ENCODE measurements around the gene EID3.

Gene EID3

DNA sequence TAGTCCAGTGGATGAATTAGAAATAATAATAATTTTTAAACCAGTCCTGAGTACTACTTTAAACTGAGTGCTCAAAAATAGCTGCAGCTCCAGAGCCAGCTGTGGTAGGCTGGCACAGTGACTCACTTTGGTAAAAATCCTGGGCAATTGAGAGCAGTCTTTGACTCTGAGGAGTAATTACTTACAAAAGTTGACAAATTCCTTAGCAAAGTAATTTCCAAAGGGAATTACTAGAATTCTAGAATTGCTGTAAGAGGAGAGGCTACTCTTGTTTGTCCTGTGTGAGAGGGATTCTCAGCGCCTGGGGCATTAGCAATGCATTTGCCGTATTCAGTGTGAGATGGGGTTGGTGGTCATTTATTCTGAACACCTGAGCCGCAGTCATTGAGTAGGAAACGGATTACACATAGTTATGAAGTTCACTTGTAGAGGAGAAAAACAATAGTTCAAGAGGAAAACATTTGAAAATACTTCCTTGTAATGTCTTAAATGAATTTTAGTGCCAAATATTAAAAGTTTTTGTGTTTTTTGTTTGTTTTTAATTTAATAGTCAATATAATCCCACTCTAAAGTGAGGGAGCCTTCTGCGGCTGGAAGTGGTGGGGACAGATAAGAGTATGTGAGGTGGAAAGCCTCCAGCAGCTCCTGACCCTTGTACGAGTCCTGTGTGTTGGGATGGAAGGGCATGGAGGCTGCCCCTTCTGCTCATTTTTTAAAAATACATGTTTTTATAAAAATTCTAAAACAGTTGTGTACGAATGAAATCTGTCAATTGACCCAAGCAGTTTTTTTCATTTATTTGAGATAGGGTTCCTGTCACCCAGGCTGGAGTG, 41.9 kb downstream of the EID3 start:
- H3K4me1 ChIP-seq, result no peaks in the 10 kb centered on the region
- peaks cover 100% of the 10 kb centered on the region for H3K36me3 ChIP-seq
- no peak overlapping the region for H3K4me2 ChIP-seq
- H3K27me3 ChIP-seq, result no peaks in the 10 kb centered on the region
- no peak overlapping the region for H3K4me3 ChIP-seq
- no peak for TF ChIP-seq Cebpa-rat (IDR thresholded peaks at IDR 0.05)
- H3K9me3 ChIP-seq, result no peaks in the 10 kb centered on the region
- H3K27ac ChIP-seq, result no peak overlapping the region
- no peak overlapping the region for H3K9ac ChIP-seq
- H4K20me1 ChIP-seq, result peaks cover 87% of the 10 kb centered on the region

DNA sequence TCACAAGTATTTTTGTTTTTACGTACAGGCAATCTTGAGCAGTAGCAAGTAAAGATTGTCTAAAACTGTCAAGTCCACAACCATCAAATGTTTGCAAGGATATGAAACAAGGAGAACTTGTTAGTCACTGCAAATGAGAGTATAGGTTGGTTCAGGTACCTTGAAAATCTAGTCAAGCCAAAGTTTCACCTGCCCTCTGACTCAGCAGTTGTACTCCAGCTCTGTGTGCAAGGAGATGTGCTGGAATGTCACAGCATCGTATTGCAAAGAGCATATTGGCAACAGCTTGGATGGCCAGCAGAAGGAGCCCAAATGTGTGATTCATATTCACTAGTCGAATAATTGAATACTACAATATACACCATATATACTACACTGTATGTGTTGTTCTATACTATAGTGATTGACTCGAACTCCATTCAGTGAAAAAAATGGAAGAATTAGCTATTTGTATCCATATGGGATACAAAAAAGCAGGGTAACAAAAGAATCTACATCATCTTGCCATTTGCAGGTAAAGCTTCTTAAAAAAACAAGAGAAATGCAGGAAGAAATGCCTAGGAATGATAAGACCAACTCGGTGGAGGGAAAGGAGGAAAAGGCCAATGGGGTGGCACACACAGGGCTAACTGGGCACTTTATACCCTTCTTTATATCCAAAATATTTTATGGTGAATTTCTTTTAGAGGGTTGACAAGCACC, 44.0 kb downstream of the EID3 start:
- no peaks in the 10 kb centered on the region for H3K4me1 ChIP-seq
- H3K36me3 ChIP-seq, result peaks cover 100% of the 10 kb centered on the region
- no peak overlapping the region for H3K27ac ChIP-seq
- no peaks in the 10 kb centered on the region for H3K9me3 ChIP-seq
- H4K20me1 ChIP-seq, result peaks cover 89% of the 10 kb centered on the region
- no peak for TF ChIP-seq Cebpa-rat (IDR thresholded peaks at IDR 0.05)
- H3K27me3 ChIP-seq, result no peaks in the 10 kb centered on the region
- no peak overlapping the region for H3K4me2 ChIP-seq
- H3K4me3 ChIP-seq, result no peak overlapping the region
- H3K9ac ChIP-seq, result no peak overlapping the region

DNA sequence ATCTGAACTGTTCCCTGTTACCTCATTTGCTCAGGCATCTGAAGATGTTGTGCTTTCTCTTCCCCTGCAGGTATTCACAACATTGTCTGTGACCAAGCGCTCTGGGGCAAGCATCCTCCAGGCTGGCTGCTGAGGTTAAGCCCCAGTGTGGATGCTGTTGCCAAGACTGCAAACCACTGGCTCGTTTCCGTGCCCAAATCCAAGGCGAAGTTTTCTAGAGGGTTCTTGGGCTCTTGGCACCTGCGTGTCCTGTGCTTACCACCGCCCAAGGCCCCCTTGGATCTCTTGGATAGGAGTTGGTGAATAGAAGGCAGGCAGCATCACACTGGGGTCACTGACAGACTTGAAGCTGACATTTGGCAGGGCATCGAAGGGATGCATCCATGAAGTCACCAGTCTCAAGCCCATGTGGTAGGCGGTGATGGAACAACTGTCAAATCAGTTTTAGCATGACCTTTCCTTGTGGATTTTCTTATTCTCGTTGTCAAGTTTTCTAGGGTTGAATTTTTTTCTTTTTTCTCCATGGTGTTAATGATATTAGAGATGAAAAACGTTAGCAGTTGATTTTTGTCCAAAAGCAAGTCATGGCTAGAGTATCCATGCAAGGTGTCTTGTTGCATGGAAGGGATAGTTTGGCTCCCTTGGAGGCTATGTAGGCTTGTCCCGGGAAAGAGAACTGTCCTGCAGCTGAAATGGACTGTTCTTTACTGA, 44.9 kb downstream of the EID3 start:
- H3K9ac ChIP-seq, result no peak overlapping the region
- H3K27me3 ChIP-seq, result no peaks in the 10 kb centered on the region
- H3K4me2 ChIP-seq, result no peak overlapping the region
- H3K36me3 ChIP-seq, result peaks cover 99% of the 10 kb centered on the region
- H3K4me3 ChIP-seq, result no peak overlapping the region
- no peaks in the 10 kb centered on the region for H3K4me1 ChIP-seq
- no peak for TF ChIP-seq Cebpa-rat (IDR thresholded peaks at IDR 0.05)
- peaks cover 80% of the 10 kb centered on the region for H4K20me1 ChIP-seq
- H3K27ac ChIP-seq, result no peak overlapping the region
- H3K9me3 ChIP-seq, result no peaks in the 10 kb centered on the region

DNA sequence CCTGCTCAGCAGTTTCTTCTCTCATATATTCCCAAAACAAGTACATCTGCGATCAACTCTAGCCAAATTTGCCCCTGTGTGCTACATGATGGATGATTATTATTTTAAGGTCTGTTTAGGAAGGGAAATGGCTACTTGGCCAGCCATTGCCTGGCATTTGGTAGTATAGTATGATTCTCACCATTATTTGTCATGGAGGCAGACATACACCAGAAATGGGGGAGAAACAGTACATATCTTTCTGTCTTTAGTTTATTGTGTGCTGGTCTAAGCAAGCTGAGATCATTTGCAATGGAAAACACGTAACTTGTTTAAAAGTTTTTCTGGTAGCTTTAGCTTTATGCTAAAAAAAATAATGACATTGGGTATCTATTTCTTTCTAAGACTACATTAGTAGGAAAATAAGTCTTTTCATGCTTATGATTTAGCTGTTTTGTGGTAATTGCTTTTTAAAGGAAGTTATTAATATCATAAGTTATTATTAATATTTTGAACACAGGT, 45.5 kb downstream of the EID3 start:
- no peak overlapping the region for H3K4me3 ChIP-seq
- H4K20me1 ChIP-seq, result peaks cover 74% of the 10 kb centered on the region
- H3K27ac ChIP-seq, result no peak overlapping the region
- TF ChIP-seq Cebpa-rat (IDR thresholded peaks at IDR 0.05), result no peak
- no peaks in the 10 kb centered on the region for H3K27me3 ChIP-seq
- H3K36me3 ChIP-seq, result peaks cover 99% of the 10 kb centered on the region
- H3K4me1 ChIP-seq, result no peaks in the 10 kb centered on the region
- H3K9me3 ChIP-seq, result no peaks in the 10 kb centered on the region
- H3K9ac ChIP-seq, result no peak overlapping the region
- no peak overlapping the region for H3K4me2 ChIP-seq

DNA sequence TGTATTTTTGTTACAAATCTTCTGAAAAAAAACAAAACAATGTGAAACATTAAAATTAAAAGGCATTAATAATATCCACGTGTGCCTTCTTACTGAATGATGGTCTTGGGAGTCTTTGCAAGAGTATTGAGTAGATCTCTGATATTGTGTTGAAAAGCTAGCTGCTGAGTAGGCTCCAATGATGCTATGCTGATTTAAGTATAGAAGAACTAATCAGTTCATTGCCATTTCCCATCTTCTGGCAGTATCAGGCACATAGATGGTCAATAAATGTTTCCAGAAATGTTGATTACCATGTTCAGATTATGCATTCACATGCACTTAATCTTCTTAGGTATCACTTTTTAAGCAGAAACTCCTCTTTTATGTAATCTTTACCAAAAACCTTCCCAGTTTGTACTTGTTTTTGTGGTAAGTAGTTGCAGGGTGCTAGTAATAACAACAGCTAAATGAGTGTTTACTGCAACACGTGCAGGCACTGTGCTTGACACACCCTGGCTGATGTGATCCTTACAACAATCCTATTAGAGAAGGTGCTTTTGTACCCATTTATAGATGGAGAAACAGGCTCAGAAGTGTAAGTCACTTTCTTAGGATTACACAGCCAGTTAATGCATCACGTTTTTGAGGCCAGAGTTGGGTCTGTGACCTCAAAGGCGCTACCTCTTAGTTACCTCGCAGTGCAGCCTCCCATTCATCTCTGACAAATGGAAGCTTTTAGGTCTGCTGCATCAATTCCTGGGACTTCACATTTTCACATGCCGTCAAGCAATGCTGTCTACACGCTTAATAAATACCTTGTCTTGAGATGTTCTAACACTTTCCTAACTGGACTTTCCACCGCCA, 46.9 kb downstream of the EID3 start:
- Histone ChIP-seq H3K4me3 (no peak overlapping the region), H3K4me2 (no peak overlapping the region), H3K4me1 (no peaks in the 10 kb centered on the region), H4K20me1 (peaks cover 60% of the 10 kb centered on the region), H3K36me3 (peaks cover 99% of the 10 kb centered on the region), H3K9ac (no peak overlapping the region), H3K9me3 (no peaks in the 10 kb centered on the region), H3K27ac (no peak overlapping the region), H3K27me3 (no peaks in the 10 kb centered on the region)
- TF ChIP-seq Cebpa-rat (IDR thresholded peaks at IDR 0.05), result no peak

DNA sequence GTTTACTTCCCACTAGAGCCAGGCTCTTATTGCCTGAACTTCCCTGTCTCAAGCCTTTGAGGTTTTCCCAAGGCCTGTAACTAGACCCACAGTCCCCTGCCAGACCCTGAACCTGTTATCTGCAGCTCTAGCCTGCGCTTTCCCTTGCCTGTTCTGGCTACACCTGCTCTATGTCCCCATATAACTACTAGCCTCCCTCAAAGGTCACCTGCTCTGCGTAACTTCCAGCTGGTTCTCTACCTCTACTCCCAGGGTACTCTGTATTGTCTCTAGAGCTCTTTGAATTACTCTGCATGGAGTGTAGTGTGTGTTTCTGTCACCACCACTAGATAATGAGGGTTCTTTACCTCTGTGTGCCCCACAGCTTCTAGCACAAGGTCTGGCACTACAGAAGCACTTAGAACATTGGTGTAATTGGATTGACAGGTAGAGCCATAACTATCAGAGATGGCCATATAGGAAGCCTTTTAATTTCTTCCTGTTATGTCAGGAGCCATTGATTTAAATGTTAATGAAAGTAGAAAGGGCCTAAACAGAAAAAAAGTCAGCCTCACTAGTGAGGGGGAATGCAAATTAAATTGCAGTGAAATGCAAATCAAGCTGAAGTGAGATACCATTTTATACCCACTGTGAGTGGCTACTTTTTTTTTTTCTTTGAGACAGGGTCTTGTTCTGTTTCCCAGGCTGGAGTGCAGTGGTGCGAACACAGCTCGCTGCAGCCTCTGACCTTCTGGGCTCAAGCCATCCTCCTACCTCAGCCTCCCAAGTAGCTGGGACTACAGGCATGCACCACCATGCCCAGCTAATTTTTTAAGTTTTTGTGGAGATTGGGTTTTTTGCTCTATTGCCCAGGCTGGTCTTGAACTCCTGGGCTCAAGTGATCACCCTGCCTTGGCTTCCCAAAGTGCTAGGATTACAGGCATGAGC, 47.8 kb downstream of the EID3 start:
- Histone ChIP-seq H3K4me1 (no peaks in the 10 kb centered on the region), H3K27me3 (no peaks in the 10 kb centered on the region), H3K4me2 (no peak overlapping the region), H3K9me3 (no peaks in the 10 kb centered on the region), H3K9ac (no peak overlapping the region), H3K27ac (no peak overlapping the region), H4K20me1 (peaks cover 51% of the 10 kb centered on the region), H3K36me3 (peaks cover 92% of the 10 kb centered on the region), H3K4me3 (no peak overlapping the region)
- no peak for TF ChIP-seq Cebpa-rat (IDR thresholded peaks at IDR 0.05)

DNA sequence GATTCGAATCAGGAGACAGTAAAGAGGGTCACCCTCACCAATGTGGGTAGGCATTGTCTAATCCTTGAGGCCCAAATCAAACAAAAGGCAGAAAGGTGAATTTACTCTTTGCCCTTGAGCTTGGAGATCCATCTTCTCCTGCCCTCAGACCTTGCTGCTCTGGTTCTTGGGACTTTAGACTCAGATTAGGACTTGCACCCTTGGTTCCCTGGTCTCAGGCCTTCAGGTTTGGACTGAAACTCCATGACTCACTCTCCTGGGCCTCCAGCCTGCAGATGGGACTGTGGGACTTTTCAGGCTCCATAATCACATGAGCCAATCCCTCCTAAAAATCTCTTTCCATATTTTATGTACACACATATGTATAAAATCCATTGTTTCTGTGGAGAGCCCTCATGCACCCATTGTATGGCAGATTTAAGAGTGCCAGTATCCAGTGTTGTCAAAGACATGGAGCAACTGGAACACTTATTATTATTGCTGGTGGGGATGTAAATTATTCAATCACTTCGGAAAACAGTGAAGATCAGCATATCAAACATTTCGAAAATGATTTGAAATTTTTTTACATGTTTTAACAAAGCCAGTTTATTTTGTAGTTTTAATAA, 48.7 kb downstream of the EID3 start:
- no peak overlapping the region for H3K4me3 ChIP-seq
- no peak overlapping the region for H3K9ac ChIP-seq
- H4K20me1 ChIP-seq, result peaks cover 44% of the 10 kb centered on the region
- no peaks in the 10 kb centered on the region for H3K4me1 ChIP-seq
- H3K27ac ChIP-seq, result no peak overlapping the region
- no peak overlapping the region for H3K4me2 ChIP-seq
- TF ChIP-seq Cebpa-rat (IDR thresholded peaks at IDR 0.05), result no peak
- peaks cover 83% of the 10 kb centered on the region for H3K36me3 ChIP-seq
- no peaks in the 10 kb centered on the region for H3K9me3 ChIP-seq
- no peaks in the 10 kb centered on the region for H3K27me3 ChIP-seq
